Mononuclear cell (primary cell): ENCODE results near the gene PAX6. TPM values are rescaled to one million over a fixed set of nuclear protein-coding genes. Genes with fewer than 3 reads are reported as not detected.

ENCODE experiments used
- H3K27me3 ChIP-seq: 2 replicates; pipeline ENCODE4 v1.6.0; 2011; ENCODE audit warnings: low read length, control low read depth; ENCODE audit not compliant: insufficient read depth
- H3K4me1 ChIP-seq: 2 replicates; pipeline ENCODE4 v1.5.1; 2011; ENCODE audit warnings: mild to moderate bottlenecking, low read length, control low read depth; ENCODE audit not compliant: insufficient read depth
- H3K4me3 ChIP-seq: 2 replicates; pipeline ENCODE4 v1.5.1; 2011; ENCODE audit warnings: mild to moderate bottlenecking, low read length, moderate library complexity
- H3K9me3 ChIP-seq: 2 replicates; pipeline ENCODE4 v1.5.1; 2011; ENCODE audit warnings: low read depth, mild to moderate bottlenecking, control low read depth, low read length
- total RNA-seq: library from RNA; depleted of rRNA; stranded (reverse); fragments of >200 nt; gene quantifications from one replicate; pipeline ENCODE4 v1.2.3, GENCODE V29; 2012

Gene PAX6
- total RNA-seq, 1 donor, result 0.21 TPM

GRCh38 chr11:31806928-31807798 is 4.0 kb downstream of the PAX6 start:
- Histone ChIP-seq H3K27me3 (peaks cover 96% of the 10 kb centered on the region), H3K4me1 (peaks cover 54% of the 10 kb centered on the region), H3K4me3 (no peak overlapping the region), H3K9me3 (no peaks in the 10 kb centered on the region)

GRCh38 chr11:31806186-31806927 is 4.8 kb downstream of the PAX6 start:
- Histone ChIP-seq H3K27me3 (peaks cover 99% of the 10 kb centered on the region), H3K4me1 (peaks cover 47% of the 10 kb centered on the region), H3K4me3 (no peak overlapping the region), H3K9me3 (no peaks in the 10 kb centered on the region)

GRCh38 chr11:31805629-31806185 is 5.4 kb downstream of the PAX6 start:
- peaks cover 41% of the 10 kb centered on the region for H3K4me1 ChIP-seq
- H3K4me3 ChIP-seq, result no peak overlapping the region
- peaks cover 99% of the 10 kb centered on the region for H3K27me3 ChIP-seq
- H3K9me3 ChIP-seq, result no peaks in the 10 kb centered on the region

- Histone ChIP-seq H3K27me3 (peaks cover 99% of the 10 kb centered on the region), H3K9me3 (no peaks in the 10 kb centered on the region), H3K4me1 (peaks cover 35% of the 10 kb centered on the region), H3K4me3 (no peak overlapping the region)
These were observed 6.0 kb downstream of the PAX6 start for GRCh38 chr11:31805037-31805628.

- peaks cover 28% of the 10 kb centered on the region for H3K4me1 ChIP-seq
- H3K27me3 ChIP-seq, result peaks cover 96% of the 10 kb centered on the region
- no peak overlapping the region for H3K4me3 ChIP-seq
- no peaks in the 10 kb centered on the region for H3K9me3 ChIP-seq
These were observed 6.6 kb downstream of the PAX6 start for GRCh38 chr11:31804312-31805036.

- H3K4me1 ChIP-seq, result peaks cover 28% of the 10 kb centered on the region
- H3K4me3 ChIP-seq, result no peak overlapping the region
- peaks cover 96% of the 10 kb centered on the region for H3K27me3 ChIP-seq
- no peaks in the 10 kb centered on the region for H3K9me3 ChIP-seq
These were observed 7.3 kb downstream of the PAX6 start for GRCh38 chr11:31803813-31804311.

- Histone ChIP-seq H3K27me3 (peaks cover 96% of the 10 kb centered on the region), H3K4me1 (peaks cover 32% of the 10 kb centered on the region), H3K9me3 (no peaks in the 10 kb centered on the region), H3K4me3 (no peak overlapping the region)
These were observed 7.9 kb downstream of the PAX6 start for GRCh38 chr11:31802990-31803812.

- H3K27me3 ChIP-seq, result peaks cover 95% of the 10 kb centered on the region
- no peaks in the 10 kb centered on the region for H3K9me3 ChIP-seq
- peaks cover 32% of the 10 kb centered on the region for H3K4me1 ChIP-seq
These were observed 8.5 kb downstream of the PAX6 start for GRCh38 chr11:31802609-31802989.

GRCh38 chr11:31802000-31802551 is 9.0 kb downstream of the PAX6 start:
- Histone ChIP-seq H3K4me3 (no peak overlapping the region), H3K9me3 (no peaks in the 10 kb centered on the region), H3K4me1 (peaks cover 32% of the 10 kb centered on the region), H3K27me3 (peaks cover 95% of the 10 kb centered on the region)

More at GRCh38 chr11:31802609-31802989, 8.5 kb downstream of the PAX6 start:
- H3K4me3 ChIP-seq, result no peak overlapping the region

- no peaks in the 10 kb centered on the region for H3K9me3 ChIP-seq
- H3K4me3 ChIP-seq, result no peak overlapping the region
- H3K27me3 ChIP-seq, result peaks cover 92% of the 10 kb centered on the region
- peaks cover 32% of the 10 kb centered on the region for H3K4me1 ChIP-seq
These were observed 9.8 kb downstream of the PAX6 start for GRCh38 chr11:31801298-31801702.

GRCh38 chr11:31800398-31801265 is 10.5 kb downstream of the PAX6 start:
- Histone ChIP-seq H3K27me3 (peaks cover 92% of the 10 kb centered on the region), H3K4me3 (no peak overlapping the region), H3K4me1 (peaks cover 30% of the 10 kb centered on the region), H3K9me3 (no peaks in the 10 kb centered on the region)

GRCh38 chr11:31799435-31800397 is 11.4 kb downstream of the PAX6 start:
- no peaks in the 10 kb centered on the region for H3K9me3 ChIP-seq
- H3K27me3 ChIP-seq, result peaks cover 92% of the 10 kb centered on the region
- H3K4me1 ChIP-seq, result peaks cover 21% of the 10 kb centered on the region
- H3K4me3 ChIP-seq, result no peak overlapping the region
